T-helper 1 cell treated with Interleukin-12 subunit alpha and Interleukin-12 subunit beta and Interleukin-4 antibody, amounts not matched to agents 30 μg/mL and 1 μg/mL, for 36 hours (primary cell): ENCODE results near the gene EYA4.

Experiments used
- H3K27ac Mint-ChIP-seq: one replicate; pipeline ENCODE4 v1.8.0; 2021; ENCODE audit warnings: mild to moderate bottlenecking, mixed read lengths
- H3K27me3 Mint-ChIP-seq: one replicate; pipeline ENCODE4 v1.8.0; 2021; ENCODE audit warnings: low read depth, mixed read lengths
- H3K36me3 Mint-ChIP-seq: one replicate; pipeline ENCODE4 v1.8.0; 2021; ENCODE audit warnings: low read depth, mixed read lengths
- H3K4me1 Mint-ChIP-seq: one replicate; pipeline ENCODE4 v1.8.0; 2021; ENCODE audit warnings: low read depth, mixed read lengths
- H3K4me3 Mint-ChIP-seq: one replicate; pipeline ENCODE4 v1.8.0; 2021; ENCODE audit warnings: mild to moderate bottlenecking, moderate library complexity, mixed read lengths
- H3K9me3 Mint-ChIP-seq: one replicate; pipeline ENCODE4 v1.8.0; 2021; ENCODE audit warnings: mixed read lengths

EYA4 gene

GRCh38 chr6:133337308-133337707 lies 96.2 kb downstream of the EYA4 start:
- H3K27me3 Mint-ChIP-seq: no peaks in the 10 kb centered on the region
- no peaks in the 10 kb centered on the region for H3K4me1 Mint-ChIP-seq
- no peaks in the 10 kb centered on the region for H3K36me3 Mint-ChIP-seq
- H3K27ac Mint-ChIP-seq: no peak overlapping the region
- no peaks in the 10 kb centered on the region for H3K9me3 Mint-ChIP-seq
- no peak overlapping the region for H3K4me3 Mint-ChIP-seq

DNA sequence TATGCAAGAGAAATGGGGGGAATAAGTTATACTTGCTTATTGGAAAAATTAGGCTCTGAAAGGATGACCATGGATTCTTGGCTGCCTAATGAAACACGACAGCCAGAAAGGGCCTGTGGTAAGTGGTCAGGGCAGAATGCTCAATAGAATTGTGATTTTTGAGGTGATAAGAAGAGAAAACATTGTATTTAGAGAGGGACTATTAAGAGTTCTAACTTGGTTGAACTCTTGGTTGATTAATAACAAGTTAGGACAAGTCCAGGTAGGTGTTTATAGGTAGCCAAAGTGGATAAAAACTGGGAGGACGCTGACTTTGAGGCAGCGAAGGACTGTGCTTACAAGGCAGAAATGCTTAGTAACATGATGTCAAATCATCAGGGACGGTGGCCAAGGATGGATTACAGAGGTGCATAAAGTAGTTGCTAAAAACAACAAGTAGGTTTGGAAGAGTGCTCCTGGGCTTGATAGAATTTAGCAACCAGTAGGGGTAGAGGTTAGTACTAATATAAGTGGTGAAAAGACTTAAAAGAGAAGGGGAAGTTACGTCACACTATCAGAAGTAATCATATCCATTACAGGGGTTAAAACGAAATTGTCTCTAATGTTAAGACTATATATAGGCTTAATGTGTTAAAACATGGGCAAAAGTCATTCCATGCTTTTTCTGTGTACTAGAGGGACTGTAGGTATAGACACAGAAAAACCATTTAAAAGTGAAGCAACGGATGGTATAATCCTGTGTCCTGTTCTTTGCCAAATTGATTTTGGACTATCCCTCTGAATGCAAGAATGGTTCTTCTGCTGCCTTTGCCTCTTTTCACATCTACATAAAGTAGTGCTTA lies 98.6 kb downstream of the EYA4 start:
- no peak overlapping the region for H3K27ac Mint-ChIP-seq
- no peaks in the 10 kb centered on the region for H3K27me3 Mint-ChIP-seq
- H3K4me3 Mint-ChIP-seq: no peak overlapping the region
- no peaks in the 10 kb centered on the region for H3K36me3 Mint-ChIP-seq
- no peaks in the 10 kb centered on the region for H3K9me3 Mint-ChIP-seq
- H3K4me1 Mint-ChIP-seq: no peaks in the 10 kb centered on the region

DNA sequence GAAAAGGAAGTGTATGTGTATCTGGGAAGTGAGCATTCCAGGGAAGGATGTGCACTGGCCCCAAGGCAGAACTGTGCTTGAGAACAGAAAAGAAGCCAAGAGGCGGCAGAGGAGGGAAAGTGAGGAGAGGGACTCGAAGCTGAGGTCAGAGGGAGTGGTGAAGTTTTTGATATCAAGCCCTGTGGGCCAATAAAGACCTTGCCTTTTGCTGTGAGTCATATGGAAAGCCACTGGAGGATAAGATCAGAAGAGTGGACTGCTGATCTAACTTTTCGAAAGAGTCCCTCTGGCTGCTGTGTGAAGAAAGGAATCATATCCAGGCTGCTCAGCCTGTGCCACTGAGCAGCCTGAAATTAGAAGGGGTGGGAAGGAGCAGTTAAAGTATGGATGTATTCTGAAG lies 99.4 kb downstream of the EYA4 start:
- Mint-ChIP-seq H3K9me3 (no peaks in the 10 kb centered on the region), H3K4me3 (no peak overlapping the region), H3K27me3 (no peaks in the 10 kb centered on the region), H3K4me1 (no peaks in the 10 kb centered on the region), H3K36me3 (no peaks in the 10 kb centered on the region), H3K27ac (no peak overlapping the region)

- H3K27ac Mint-ChIP-seq: no peak overlapping the region
- no peaks in the 10 kb centered on the region for H3K36me3 Mint-ChIP-seq
- no peak overlapping the region for H3K4me3 Mint-ChIP-seq
- no peaks in the 10 kb centered on the region for H3K9me3 Mint-ChIP-seq
- no peaks in the 10 kb centered on the region for H3K4me1 Mint-ChIP-seq
- H3K27me3 Mint-ChIP-seq: no peaks in the 10 kb centered on the region
Measured at GRCh38 chr6:133341607-133342158, 100.5 kb downstream of the EYA4 start.

DNA sequence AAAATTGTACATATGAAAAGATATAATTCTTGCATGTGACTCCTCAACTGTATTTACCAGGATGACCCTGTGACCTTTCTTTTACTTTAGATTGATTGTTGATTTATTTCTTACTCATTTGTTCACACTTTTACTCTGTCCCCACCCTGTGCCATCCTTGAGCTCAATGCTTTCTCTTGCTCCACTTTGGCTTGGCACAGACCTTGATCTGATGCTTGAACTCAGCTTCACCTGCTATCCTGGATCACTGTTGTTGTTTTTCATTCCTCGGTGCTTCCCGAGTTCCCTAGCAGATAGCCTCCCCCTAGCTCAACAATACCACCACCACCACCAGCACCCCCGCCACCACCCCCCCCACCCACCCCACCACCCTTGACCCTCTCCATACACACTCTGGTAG lies 102.1 kb downstream of the EYA4 start:
- H3K4me3 Mint-ChIP-seq: no peak overlapping the region
- H3K4me1 Mint-ChIP-seq: no peaks in the 10 kb centered on the region
- no peaks in the 10 kb centered on the region for H3K27me3 Mint-ChIP-seq
- H3K27ac Mint-ChIP-seq: no peak overlapping the region
- no peaks in the 10 kb centered on the region for H3K36me3 Mint-ChIP-seq
- no peaks in the 10 kb centered on the region for H3K9me3 Mint-ChIP-seq

DNA sequence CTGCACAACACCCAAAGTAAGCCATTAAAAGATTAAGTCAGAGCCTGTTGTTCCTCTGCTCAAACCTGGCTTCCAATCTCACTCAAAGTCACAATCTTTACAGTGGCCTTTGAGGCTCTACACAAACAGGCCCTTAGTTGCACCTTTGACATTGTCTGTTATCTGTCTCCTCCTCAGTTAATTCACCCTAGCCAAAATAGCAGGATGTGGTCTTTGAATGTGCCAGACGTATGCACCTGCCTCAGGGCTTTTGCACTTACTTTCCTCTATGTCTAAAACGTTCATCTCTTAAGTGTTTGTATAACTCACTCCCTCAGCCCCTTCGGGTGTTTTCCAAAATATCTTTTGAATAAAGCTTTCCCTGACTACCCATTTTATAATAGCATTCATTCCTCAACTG lies 107.7 kb downstream of the EYA4 start:
- Mint-ChIP-seq H3K4me3 (no peak overlapping the region), H3K36me3 (no peaks in the 10 kb centered on the region), H3K27me3 (no peaks in the 10 kb centered on the region), H3K4me1 (no peaks in the 10 kb centered on the region), H3K9me3 (no peaks in the 10 kb centered on the region), H3K27ac (no peak overlapping the region)

DNA sequence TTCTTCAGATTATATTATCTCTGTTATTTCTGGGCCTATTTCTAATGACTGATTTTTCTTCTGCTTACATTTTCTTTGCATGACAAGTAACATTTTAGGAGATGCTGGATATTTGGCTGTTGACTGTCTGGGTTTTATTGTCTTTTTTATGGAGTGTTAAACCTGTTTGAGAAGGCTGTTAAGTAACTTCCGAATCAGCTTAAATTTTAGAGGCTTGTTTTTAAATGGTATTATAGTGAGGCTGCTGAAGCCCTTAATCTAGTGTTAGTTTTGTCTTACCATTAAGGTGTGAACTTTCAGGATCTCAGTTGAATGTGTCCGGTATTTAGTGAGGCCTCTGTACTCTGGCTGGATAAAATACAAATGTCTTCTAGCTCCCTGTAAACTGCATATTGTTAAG lies 109.8 kb downstream of the EYA4 start:
- Mint-ChIP-seq H3K4me1 (no peaks in the 10 kb centered on the region), H3K27me3 (no peaks in the 10 kb centered on the region), H3K9me3 (no peaks in the 10 kb centered on the region), H3K4me3 (no peak overlapping the region), H3K36me3 (no peaks in the 10 kb centered on the region), H3K27ac (no peak overlapping the region)

DNA sequence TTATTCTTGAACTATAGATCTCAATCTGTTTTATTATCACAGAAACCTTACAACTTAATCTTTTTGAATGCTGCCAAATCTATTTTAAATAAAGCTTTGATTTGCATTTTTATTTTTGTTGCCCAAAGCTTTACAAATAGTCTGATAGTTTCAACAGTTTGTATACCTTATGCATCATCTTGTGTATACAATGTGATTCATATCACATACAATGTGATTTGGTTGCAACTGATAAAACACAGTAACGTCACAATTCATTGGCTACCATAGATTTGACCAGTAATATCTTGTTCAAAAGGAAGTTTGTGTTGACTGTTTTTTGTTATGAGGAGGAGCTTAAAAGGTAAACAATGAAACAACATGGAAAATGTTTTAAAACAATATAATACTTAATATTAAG lies 110.9 kb downstream of the EYA4 start:
- Mint-ChIP-seq H3K9me3 (no peaks in the 10 kb centered on the region), H3K27ac (no peak overlapping the region), H3K4me3 (no peak overlapping the region), H3K27me3 (no peaks in the 10 kb centered on the region), H3K36me3 (no peaks in the 10 kb centered on the region), H3K4me1 (no peaks in the 10 kb centered on the region)

DNA sequence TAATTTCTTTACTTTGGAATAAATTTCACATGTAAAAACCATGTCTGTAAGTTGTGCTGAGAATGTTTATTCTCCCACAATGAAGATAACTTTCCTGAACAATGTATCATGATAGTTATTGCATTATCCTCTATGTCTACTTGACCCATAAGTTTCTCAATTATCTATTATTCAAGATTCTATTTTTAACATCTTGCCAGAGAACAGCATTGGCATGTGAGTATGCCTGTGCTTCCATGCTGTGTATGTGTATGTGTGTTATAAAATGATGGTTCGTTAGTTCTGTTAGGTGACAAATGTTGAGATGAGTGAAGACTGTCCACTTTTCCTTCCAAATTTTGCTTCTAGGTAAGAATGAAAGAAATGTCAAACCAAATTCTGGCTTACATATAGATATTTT lies 111.9 kb downstream of the EYA4 start:
- Mint-ChIP-seq H3K27ac (no peak overlapping the region), H3K4me1 (no peaks in the 10 kb centered on the region), H3K27me3 (no peaks in the 10 kb centered on the region), H3K4me3 (no peak overlapping the region), H3K36me3 (no peaks in the 10 kb centered on the region), H3K9me3 (no peaks in the 10 kb centered on the region)

GRCh38 chr6:133355922-133356321 lies 114.8 kb downstream of the EYA4 start:
- no peak overlapping the region for H3K27ac Mint-ChIP-seq
- no peaks in the 10 kb centered on the region for H3K4me1 Mint-ChIP-seq
- no peak overlapping the region for H3K4me3 Mint-ChIP-seq
- no peaks in the 10 kb centered on the region for H3K27me3 Mint-ChIP-seq
- H3K36me3 Mint-ChIP-seq: no peaks in the 10 kb centered on the region
- no peaks in the 10 kb centered on the region for H3K9me3 Mint-ChIP-seq

DNA sequence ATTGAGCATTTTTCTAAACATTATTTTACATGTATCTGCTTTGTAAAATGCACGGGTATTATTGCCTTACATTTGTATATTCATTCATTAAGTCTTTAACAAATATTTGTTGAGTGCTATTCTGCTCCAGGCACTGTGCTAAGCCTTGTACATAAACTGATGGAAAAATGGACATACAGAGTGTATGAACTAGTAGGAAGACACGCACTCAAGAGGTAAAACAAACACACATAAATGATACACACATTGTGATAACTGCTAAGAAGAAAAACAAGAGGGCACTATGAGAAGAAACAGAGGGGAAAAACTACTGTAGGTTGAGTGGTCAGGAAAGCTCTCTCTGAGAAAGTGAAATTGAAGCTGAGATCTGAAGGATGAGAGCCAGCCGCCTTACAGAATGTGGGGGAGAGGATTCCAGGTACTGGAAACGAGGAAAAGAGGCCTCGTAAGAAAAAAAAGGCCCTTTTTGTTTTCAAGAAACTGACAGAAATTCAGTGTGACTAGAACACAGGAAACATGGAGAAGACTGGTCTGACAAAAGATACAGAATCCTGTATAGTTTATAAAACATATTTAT lies 117.5 kb downstream of the EYA4 start:
- Mint-ChIP-seq H3K9me3 (no peaks in the 10 kb centered on the region), H3K36me3 (no peaks in the 10 kb centered on the region), H3K27ac (no peak overlapping the region), H3K4me3 (no peak overlapping the region), H3K27me3 (no peaks in the 10 kb centered on the region), H3K4me1 (peaks cover 3% of the 10 kb centered on the region)

DNA sequence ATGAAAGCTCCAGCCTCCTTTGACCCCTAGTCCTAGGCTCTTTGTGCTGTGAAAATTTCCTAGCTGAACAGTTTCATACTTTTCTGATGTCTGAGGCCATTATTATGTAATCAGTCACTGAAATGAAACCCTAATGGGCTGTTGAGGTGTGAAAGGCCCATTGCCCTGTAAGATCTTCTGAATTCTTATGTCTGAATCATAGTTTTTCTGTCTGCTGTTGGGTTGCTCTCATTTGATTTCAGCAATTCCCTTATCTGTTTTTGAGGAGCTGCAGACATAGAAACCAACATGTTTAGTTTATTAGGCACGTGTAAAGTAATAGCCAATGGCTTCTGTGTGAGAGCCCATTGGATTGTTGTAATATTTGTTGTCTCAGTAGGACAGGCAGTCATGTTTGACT lies 118.1 kb downstream of the EYA4 start:
- Mint-ChIP-seq H3K27me3 (no peaks in the 10 kb centered on the region), H3K9me3 (no peaks in the 10 kb centered on the region), H3K36me3 (no peaks in the 10 kb centered on the region), H3K4me3 (no peak overlapping the region), H3K27ac (no peak overlapping the region), H3K4me1 (peaks cover 3% of the 10 kb centered on the region)

GRCh38 chr6:133359760-133360159 lies 118.6 kb downstream of the EYA4 start:
- no peak overlapping the region for H3K4me3 Mint-ChIP-seq
- no peaks in the 10 kb centered on the region for H3K9me3 Mint-ChIP-seq
- no peaks in the 10 kb centered on the region for H3K27me3 Mint-ChIP-seq
- peaks cover 3% of the 10 kb centered on the region for H3K4me1 Mint-ChIP-seq
- H3K36me3 Mint-ChIP-seq: no peaks in the 10 kb centered on the region
- H3K27ac Mint-ChIP-seq: no peak overlapping the region

DNA sequence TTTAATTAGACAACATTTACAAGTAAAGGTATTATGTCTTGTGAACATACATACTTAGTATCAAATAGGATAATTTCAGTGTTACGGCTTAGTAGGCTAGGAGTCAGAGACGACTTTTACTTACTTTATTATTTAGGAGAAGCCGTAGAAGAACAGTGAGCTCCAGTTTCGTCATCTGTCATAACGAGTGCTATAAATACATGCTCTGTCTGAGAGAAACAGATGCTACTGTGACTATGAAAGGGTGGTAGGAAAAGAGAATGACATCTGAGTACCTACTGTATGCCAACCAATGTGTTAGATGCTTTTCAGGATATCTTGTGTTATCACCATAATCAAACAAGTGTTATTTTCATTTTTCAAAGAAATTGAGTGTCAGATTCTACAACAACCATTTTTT lies 119.0 kb downstream of the EYA4 start:
- Mint-ChIP-seq H3K4me1 (peaks cover 3% of the 10 kb centered on the region), H3K27me3 (no peaks in the 10 kb centered on the region), H3K4me3 (no peak overlapping the region), H3K36me3 (no peaks in the 10 kb centered on the region), H3K27ac (no peak overlapping the region), H3K9me3 (no peaks in the 10 kb centered on the region)

GRCh38 chr6:133362813-133363212 lies 121.7 kb downstream of the EYA4 start:
- Mint-ChIP-seq H3K27ac (no peak overlapping the region), H3K9me3 (no peaks in the 10 kb centered on the region), H3K4me3 (no peak overlapping the region)

More at GRCh38 chr6:133362813-133363212, 121.7 kb downstream of the EYA4 start:
- H3K27me3 Mint-ChIP-seq: no peaks in the 10 kb centered on the region
- peaks cover 3% of the 10 kb centered on the region for H3K4me1 Mint-ChIP-seq
- no peaks in the 10 kb centered on the region for H3K36me3 Mint-ChIP-seq
